ENCODE data around the gene GYPC.
"Not testable (repeated sequence)": the region's sequence is repeated elsewhere in the genome, so short reads cannot be mapped to it uniquely, and the experiment has no call there.

Gene GYPC

GRCh38 chr2:126669772-126670171 is 13.8 kb downstream of the GYPC start:
- DNase-seq (ENCODE audit: low read depth in 2 of 2), result no peak

- no peak for DNase-seq (ENCODE audit: low read depth in 2 of 2)
These were observed 15.5 kb downstream of the GYPC start for GRCh38 chr2:126671488-126671887.

- no peak for DNase-seq (ENCODE audit: low read depth in 2 of 2)
These were observed 17.1 kb downstream of the GYPC start for GRCh38 chr2:126672980-126673605.

GRCh38 chr2:126674075-126674744 is 18.3 kb downstream of the GYPC start:
- DNase-seq (ENCODE audit: low read depth in 2 of 2), result no peak

GRCh38 chr2:126675637-126676036 is 19.7 kb downstream of the GYPC start:
- DNase-seq (ENCODE audit: low read depth in 2 of 2), result no peak

- DNase-seq (ENCODE audit: low read depth in 2 of 2), result no peak
These were observed 20.5 kb downstream of the GYPC start for GRCh38 chr2:126676221-126677175.

DNA sequence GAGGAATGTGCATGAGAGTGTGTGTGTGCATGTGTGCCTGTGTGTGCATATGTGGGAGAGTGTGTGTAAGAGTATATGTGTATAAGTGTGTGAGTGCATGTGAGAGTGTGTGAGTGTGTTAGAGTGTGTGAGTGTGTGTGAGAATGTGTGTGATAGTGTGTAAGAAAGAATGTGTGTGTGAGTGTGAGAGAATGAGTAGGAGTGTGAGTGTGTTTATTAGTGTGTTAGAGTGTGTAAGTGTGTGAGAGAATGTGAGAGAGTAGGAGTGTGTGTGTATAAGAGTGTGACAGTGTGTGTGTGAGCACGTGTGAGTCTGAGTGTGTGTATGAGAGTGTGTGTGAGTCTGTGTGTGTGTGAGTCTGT is 21.2 kb downstream of the GYPC start:
- DNase-seq (ENCODE audit: low read depth in 2 of 2), result no peak

GRCh38 chr2:126678269-126679065 is 22.5 kb downstream of the GYPC start:
- no peak for DNase-seq (ENCODE audit: low read depth in 2 of 2)

DNA sequence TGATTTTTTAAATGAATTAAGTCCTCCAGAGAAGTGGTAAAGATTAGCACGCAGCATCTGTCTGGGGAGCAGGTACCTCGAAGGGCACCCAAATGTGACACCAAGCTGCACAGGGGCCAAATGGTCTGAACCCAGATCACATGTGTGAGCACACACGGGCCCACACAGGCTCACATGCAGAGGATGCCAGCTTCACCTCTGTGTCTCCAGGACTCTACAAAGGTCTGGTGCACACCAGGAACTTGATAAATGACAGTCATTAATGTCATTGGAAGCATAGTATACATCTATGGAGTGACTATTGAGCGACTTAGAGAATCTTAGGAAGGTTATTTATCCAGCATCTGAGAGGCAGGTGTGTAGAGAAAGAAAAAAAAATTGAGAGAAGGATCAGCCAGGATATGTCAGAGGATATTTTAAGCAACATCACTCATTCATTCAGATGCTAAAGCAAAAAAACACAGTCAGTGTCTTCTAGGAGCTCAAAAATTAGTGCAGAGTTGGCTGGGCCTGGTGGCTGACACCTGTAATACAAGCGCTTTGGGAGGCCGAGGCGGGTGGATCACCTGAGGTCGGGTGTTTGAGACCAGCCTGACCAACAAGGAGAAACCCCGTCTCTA is 23.2 kb downstream of the GYPC start:
- no peak for DNase-seq (ENCODE audit: low read depth in 2 of 2)

- no peak for DNase-seq (ENCODE audit: low read depth in 2 of 2)
These were observed 25.5 kb downstream of the GYPC start for GRCh38 chr2:126681505-126681904.

DNA sequence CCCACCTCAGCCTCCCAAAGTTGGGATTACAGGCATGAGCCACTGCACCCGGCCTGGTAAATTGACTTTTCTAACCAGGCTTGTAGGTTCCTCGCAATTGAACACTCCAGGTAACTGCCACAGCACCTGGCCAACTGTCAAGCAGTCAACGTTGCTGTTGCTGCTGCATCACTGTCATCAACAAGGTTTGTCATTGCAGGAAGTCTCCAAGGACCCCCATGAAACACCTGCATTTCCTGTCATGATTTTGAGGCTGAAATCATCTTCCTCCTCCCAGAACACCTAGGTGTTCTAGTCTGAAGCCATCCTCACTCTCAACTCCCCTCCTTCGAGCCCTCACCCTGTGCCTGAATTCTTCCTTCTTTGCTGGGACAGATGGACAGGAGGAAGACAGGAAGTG is 29.7 kb downstream of the GYPC start:
- no peak for DNase-seq (ENCODE audit: low read depth in 2 of 2)

DNA sequence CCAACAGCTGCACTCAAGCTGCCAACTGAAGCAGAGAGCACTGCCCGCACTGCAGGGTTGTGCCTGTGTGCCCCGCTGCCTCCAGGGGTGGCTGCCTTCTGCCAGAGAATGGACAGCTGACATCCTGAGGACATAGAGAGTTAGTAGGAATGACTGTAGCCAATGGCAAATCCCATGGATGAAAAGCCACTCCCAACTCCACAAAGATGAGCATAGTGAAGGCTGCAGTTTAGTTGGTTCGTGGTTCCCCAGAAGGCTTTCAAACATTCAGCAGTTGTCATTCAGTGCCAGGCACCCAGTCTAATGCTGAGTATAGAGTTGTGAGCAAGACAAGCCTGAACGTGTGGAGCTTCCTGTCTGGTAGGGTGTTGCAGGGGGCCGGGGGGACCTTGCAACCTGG is 30.3 kb downstream of the GYPC start:
- DNase-seq (ENCODE audit: low read depth in 2 of 2), result no peak

GRCh38 chr2:126686841-126687485 is 31.0 kb downstream of the GYPC start:
- no peak for DNase-seq (ENCODE audit: low read depth in 2 of 2)

- no peak for DNase-seq (ENCODE audit: low read depth in 2 of 2)
These were observed 31.5 kb downstream of the GYPC start for GRCh38 chr2:126687503-126687902.

GRCh38 chr2:126688594-126688993 is 32.6 kb downstream of the GYPC start:
- DNase-seq (ENCODE audit: low read depth in 2 of 2), result not testable (repeated sequence)

DNA sequence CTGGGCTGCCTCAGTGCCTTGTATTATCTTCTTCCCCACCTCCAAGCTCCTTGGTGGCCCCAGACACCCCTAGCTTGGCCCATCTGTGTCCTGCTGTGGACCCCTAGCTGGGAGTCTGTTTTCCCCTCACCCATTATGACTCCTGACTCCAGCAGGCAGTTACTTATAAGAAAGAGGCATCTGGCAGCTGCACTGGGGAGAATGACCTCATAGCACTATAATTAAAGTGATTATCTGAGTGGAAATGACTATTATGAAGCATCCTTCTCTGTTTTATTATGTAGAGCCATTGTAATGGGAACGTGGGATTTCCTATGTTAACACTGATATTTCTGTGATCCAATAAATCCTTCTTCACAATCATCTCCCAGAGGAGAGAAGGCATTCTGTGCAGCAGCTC is 36.3 kb downstream of the GYPC start:
- not testable (repeated sequence) for DNase-seq (ENCODE audit: low read depth in 2 of 2)

DNA sequence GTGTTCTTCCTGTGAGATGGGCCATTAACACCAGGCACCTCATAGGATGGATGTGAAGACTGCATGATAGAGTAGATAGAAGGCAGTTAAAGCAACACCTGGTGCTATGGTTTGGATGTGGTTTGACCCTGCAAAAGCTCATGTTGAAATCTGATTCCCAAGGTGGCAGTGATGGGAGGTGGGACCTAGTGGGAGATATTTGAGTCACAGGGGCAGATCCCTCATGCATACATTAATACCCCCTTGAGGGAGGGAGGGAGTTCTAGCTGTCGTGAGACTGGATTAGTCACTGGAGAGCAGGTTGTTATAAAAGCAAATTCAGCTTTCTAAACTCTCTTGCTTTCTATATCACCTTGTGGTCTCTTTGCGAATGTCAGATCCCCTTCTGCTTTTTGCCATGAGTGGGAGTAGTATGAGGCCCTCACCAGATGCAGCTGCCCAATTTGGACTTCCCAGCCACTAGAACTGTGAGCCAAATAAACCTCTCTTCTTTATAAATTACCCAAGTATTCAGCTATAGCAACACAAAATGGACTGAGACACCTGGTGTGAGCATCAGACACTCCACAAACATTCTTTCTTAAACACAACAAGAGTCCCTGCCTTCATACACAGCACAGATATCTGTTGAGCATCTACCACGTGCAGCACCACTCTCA is 37.1 kb downstream of the GYPC start:
- DNase-seq (ENCODE audit: low read depth in 2 of 2), result not testable (repeated sequence)

DNA sequence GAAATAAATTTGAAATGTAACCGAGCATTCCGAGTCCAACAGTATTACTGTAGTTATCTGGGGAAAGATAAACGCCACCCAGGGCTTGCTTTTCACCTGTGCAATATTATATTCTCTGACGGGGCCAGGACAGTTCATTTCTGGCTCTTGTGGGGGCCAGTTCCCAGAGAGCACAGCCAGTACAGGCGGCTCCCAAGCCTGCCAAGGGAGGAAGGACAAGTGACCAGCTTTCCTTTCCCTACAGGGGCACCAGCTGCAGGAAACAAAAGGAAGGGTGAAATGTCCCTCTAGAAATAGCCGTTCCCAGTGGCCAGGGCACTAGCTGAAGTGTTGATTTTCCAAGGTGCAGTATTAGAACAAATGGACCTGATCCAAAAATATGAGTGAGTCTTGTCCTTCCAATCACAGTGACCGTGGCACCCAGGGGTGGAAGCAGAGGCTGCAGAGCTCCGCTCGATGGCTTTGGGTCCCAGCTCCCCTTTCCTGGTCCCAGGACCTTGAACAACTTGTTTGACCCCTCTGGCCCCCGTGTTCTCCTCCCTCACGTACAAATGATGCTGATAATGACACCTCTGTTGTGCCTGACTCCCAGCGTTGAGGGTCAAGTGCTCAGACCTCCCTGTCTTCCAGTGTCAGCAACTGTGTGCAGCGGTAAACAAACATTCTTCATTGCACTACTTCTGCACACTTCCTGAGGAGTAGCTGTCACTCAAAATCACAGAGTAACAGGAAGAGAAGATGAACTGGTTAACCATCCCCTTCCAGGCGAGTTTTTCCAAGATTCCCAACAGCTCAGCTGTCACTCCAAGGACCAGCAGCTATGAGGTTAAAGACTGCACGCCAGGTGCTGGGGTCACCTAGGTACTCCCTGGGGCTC is 40.9 kb downstream of the GYPC start:
- no peak for DNase-seq (ENCODE audit: low read depth in 2 of 2)

- DNase-seq (ENCODE audit: low read depth in 2 of 2), result no peak
These were observed 42.4 kb downstream of the GYPC start for GRCh38 chr2:126698376-126698775.
